HUDEP-2 (cell line): ENCODE results near the gene ZRANB3.
"Not testable (repeated sequence)": the region's sequence is repeated elsewhere in the genome, so short reads cannot be mapped to it uniquely, and the experiment has no call there.

Source experiments
- DNase-seq, 76 experiments: peaks; one replicate each; lab custom pipeline; 2025; ENCODE audit not compliant: unreplicated experiment in 76 of 76; lab: John Stamatoyannopoulos, UW

The ZRANB3 gene

DNA sequence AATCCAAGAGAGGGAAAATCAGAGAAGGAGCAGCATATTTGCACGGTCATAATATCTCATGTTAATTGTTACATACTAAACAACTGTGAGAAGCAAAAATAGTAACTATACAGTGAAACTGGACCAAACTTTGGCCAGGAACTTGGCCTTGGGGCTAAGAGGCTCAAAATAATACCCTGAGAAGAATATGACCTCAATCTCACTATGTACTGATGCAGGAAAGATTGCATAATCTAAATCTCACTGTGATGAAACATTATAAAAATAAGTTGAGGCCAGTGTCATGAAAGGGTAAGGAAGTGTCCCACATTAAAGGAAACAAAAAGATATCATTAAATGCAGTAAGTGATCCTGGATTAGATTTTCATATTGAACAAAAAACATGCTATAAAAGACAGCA, 36.5 kb downstream of the ZRANB3 start:
- DNase-seq = no peak

DNA sequence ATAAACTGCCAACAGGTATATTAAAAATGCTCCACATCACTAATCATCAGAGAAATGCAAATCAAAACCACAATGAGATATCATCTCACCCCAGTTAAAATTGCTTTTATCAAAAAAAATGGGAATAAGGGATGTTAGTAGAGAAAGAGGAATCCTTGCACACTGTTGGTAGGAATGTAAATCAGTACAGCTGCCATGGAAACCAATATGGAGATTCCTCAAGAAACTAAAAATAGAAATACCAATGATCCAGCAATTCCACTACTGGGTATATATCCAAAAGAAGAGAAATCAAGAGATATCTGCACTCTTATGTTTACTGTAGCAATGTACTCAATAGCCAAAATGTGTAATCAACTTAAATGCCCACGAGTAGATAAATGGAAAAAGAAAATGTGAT, 40.6 kb downstream of the ZRANB3 start:
- DNase-seq = no peak

- no peak for DNase-seq
These were observed 45.6 kb downstream of the ZRANB3 start for GRCh38 chr2:135485441-135485840.

GRCh38 chr2:135475128-135475527, 55.9 kb downstream of the ZRANB3 start:
- DNase-seq = no peak

- DNase-seq = peak in 17 of 76 experiments; percentile 0 to 32 (median 5)
These were observed 57.5 kb downstream of the ZRANB3 start for GRCh38 chr2:135473567-135473966.

DNA sequence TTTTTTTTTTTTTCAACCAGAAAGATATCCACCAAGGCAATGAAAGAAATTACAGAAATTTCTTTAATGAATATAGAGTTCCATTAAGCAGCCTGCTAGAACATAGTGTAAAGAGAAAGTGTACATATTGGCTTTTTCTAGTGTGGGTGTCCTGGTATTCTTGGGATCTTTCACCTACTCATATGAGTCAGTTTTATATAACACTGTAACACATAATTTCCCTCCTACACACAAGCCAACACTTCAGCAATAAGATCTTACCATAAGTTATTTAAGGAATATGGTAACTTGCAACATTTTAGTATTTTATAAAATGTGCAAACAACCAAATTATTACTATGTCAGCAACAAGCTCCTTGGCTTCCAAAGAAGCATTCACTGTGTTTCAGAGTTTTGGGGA, 59.9 kb downstream of the ZRANB3 start:
- DNase-seq = no peak

DNA sequence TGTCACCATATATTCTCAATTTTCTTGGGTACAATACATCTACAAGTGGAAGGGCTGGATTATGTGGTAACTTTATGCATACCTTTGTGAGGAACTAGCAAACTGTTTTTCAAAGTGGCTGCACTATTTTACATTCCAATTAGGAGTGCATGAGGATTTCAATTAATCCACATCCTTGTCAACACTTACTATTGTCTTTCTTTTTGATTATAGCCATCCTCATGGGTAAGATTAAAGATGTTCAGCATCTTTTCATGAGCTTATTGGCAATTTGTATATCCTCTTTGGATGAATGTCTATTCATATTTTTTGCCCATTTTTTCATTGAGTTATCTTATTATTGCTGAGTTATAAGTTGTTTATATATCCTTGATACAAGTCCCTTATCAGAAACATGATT, 73.7 kb downstream of the ZRANB3 start:
- no peak for DNase-seq

DNA sequence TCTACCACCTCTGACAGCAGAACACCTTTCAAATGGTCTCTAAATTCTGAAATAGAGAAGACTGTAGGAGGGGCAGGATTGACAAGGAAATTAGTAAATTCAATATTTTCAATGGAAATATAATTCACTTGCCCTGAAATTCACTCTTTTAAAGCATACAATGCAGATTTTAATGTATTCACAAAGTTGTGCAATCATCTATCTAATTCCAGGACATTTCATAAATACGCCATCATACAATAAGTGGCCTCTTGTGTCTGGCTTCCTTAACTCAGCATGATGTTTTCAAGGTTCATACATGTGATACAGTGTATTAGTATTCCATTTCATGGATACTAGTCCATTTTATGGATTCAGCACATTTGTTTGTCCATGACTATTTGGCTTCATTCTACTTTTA, 74.2 kb downstream of the ZRANB3 start:
- DNase-seq = no peak

GRCh38 chr2:135456431-135456830, 74.6 kb downstream of the ZRANB3 start:
- DNase-seq = no peak

DNA sequence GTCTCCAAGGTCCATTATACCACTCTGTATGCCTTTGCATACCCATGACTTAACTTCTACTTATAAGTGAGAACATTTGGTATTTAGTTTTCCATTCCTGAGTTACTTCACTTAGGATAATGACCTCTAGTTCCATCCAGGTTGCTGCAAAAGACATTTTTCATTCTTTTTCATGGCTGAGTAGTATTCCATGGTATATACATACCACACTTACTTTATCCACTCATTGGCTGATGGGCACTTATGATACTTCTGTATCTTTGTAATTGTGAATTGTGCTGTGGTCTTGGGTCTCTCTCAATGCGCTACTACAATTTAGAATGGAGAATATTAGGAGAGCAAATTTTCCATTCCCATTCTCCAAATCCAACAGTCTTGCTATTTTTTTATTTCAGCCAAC, 76.4 kb downstream of the ZRANB3 start:
- no peak for DNase-seq

- DNase-seq = not testable (repeated sequence)
These were observed 78.0 kb downstream of the ZRANB3 start for GRCh38 chr2:135453027-135453426.

- DNase-seq = no peak
These were observed 79.1 kb downstream of the ZRANB3 start for GRCh38 chr2:135451966-135452365.

DNA sequence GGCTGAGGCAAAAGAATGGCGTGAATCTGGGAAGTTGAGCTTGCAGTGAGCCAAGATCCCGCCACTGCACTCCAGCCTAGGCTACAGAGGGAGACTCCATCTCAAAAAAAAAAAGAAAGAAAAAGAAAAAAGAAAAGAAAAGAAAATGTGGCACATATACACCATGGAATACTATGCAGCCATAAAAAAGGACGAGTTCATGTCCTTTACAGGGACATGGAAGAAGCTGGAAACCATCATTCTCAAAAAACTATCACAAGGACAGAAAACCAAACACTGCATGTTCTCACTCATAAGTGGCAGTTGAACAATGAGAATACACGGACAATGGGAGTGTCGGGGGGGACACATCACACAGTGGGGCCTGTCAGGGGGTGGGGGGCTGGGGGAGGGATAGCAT, 88.0 kb downstream of the ZRANB3 start:
- not testable (repeated sequence) for DNase-seq

DNA sequence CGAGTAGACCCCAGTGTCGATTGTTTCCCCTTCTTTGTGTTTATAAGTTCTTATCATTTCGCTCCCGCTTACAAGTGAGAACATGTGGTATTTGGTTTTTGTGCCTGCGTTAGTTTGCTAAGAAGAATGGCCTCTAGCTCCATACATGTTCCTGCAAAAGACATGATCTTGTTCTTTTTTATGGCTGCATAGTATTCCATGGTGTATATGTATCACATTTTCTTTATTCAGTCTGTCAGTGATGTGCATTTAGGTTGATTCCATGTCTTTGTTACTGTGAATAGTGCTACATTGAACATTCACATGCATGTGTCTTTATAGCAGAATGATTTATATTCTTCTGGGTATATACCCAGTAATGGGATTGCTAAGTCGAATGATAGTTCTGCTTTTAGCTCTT, 95.9 kb downstream of the ZRANB3 start:
- DNase-seq = not testable (repeated sequence)

- no peak for DNase-seq
These were observed 106.2 kb downstream of the ZRANB3 start for GRCh38 chr2:135424849-135425248.

DNA sequence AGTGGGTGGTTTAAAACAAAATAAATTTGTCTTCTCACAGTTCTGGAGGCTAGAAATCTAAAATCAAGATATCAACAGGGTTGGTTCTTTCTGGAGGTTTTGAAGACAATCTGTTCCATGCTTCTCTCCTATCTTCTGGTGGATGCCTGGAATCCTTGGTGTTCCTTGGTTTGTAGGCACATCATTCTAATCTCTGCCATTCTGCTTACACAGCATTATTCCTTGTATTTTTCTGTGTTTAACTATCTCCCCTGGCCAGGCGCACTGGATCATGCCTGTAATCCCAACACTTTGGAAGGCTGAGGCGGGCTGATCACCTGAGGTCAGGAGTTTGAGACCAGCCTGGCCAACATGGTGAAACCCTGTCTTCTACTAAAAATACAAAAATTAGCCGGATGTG, 108.1 kb downstream of the ZRANB3 start:
- DNase-seq = no peak

DNA sequence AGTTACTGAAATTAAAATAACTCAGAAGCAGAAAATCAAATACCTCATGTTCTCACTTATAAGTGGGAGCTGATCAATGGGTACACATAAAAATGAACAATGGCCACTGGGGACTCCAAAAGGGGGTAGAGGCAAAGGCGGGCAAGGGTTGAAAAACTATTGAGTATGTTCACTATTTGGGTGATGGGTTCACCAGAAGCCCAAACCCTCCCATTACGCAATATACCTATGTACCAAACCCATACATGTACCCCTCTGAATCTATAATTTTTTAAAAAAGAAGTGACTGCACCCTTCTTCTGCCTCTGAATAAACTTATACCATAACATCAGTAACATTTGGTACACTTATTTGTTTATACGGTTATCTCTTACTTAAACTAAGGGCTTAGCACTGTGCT, 119.4 kb downstream of the ZRANB3 start:
- DNase-seq = no peak

DNA sequence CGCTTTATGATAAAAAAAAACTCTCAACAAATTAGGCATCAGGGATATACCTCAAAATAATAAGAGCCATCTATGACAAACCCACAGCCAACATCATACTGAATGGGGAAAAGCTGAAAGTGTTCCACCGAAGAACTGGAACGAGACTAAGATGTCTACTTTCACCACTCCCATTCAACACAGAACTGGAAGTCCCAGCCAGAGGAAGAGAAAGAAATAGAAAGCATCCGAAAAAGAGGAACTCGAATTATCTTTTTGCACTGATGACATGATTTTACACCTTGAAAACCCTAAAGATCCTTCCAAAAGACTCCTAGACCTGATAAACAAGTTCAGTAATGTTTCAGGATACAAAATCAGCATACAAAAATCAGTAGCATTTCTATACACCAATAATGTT, 121.6 kb downstream of the ZRANB3 start:
- DNase-seq = no peak

DNA sequence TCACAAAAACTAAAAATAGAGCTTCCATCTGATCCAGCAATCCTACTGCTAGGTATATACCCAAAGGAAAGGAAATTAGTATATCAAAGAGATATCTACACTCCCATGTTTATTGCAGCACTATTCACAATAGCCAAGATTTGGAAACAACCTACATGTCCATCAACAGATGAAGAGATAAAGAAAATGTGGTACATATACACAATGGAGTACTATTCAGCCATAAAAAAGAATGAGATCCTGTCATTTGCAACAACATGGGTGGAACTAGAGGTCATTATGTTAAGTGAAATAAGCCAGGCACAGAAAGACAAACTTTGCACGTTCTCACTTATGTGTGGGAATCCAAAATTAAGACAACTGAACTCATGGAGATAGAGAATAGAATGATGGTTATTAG, 134.8 kb downstream of the ZRANB3 start:
- DNase-seq = not testable (repeated sequence)

GRCh38 chr2:135386993-135387392, 144.0 kb downstream of the ZRANB3 start:
- no peak for DNase-seq

- no peak for DNase-seq
These were observed 152.4 kb downstream of the ZRANB3 start for GRCh38 chr2:135378591-135378990.

DNA sequence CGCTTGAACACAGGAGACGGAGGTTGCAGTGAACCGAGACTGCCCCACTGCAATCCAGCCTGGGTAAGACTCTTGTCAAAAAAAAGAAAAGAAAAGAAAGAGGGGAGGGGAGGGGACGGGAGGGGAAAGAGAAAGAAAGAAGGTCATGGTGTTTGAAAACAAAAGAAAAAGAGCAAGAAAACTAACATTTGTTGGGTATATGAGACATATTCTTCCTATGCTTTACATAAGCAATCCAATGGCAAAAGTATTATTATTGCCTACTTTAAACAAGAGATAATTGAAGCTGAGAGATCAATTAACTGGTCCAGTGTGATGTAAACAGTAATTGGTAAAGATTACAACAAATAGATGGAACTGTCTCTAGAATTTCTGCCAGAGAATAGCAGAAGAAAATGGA, 157.3 kb downstream of the ZRANB3 start:
- DNase-seq = no peak

DNA sequence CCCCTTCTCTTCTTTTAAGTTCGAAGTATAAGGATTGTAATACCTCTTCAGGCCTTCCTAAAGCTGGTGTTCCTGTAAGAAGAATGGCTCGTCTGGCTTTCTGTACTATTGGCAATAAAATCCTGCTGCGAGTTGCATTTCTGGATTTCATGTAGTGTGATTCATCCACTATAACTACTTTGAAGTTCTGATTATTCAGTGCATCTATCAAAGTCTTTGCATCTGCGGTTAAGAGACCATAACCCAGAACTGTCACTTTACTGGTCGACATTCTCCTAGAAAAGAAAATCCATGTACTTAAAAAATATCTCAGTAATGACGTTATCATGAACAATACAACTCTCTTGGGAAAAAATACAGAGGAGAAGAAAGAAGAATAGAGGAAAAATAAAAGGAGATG, 181.1 kb downstream of the ZRANB3 start:
- DNase-seq = no peak
